GM19240 (cell line): ENCODE data around the gene TLE3.

ENCODE experiments used
- DNase-seq: peaks from one replicate; pipeline ENCODE4 v3.0.0; 2011; ENCODE audit warnings: low spot score; ENCODE audit not compliant: insufficient read length

Gene TLE3

DNA sequence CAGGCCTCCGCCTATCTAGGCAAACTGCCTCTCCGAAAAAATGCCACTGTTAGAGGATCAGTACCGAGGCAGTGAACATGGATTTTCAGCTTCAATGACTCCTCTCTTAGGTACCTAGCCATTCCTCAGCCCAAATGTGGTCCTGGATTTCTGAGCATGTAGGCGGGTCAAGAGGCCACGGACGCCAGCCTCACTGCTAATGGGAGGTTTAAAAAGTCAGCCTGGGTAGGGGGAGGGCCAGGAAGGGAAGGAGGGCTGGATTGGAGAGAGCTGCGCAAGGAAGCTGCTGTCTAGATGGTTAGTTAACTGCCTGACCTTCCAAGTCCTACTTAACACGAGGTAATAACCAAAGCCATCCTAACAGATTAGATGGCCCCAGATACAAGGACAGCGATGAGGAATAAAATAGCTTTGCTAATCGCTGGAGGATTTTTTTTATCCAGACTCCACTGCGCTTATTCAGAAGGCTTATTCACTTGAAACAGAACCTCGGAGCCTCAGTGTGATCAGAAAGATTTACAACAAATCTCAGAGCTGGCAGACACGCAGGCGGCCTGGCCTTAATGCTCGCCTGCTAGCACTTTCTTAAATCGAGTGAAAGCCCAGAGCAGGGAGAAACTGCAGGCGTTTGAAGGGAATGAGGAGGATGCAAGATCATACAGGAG is 34.3 kb downstream of the TLE3 start:
- no peak for DNase-seq

DNA sequence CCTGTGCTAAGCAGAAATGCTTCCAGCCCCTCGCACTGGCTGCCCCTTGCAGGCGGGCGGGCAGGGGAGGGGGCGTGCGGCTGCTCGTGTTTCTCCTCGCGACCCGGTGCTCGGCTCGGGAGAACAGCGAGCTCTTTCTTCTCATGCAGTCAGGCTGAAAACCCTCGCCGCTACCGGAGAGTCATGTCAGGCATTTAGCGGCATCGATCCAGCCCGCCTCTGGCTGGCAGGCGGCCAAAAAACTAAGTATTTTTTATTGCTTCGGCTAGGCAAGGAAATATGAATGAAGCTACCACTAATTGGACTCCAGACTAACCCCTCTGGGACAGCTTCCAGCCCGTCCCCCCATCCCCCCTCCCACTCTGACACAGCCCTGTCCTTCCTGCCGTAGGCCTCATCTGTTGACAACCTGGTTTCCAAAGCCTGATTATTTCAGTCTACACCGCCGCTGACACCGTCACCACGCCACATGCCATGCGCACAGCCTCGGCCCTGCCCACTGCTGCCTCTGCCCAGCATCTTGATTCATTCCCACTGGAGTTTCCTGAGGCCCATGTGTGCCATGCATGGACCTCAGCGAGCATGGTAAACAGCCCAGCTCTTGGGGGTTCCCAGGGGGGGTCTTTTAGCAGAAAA is 35.3 kb downstream of the TLE3 start:
- no peak for DNase-seq

DNA sequence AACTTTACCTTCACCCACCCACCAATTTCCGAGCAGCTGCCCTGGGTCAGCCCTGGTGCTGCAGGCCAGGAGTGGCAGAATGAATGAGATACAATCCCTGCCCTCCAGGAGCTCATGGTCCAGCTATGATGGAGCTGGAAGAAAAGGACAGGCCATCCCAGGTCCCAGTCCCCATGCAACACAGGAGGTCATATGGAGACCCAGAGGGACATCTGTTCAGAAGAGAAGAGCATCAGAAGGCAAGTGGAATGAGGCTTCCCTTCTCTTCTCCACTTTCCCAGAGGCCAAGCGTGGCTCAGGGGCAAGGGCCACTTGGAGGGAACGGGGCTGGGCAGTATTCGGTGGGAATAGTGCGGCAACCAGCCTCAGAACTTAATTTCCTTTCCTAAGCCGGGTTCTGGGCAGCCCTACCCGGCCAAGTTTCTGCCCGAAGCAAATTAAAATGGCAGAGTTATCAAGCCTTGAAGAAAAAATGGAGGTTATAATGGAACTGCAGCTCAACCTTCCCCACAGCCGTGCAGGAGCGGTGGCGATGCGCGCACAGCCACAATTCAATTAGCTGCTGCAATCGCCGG is 35.9 kb downstream of the TLE3 start:
- no peak for DNase-seq

DNA sequence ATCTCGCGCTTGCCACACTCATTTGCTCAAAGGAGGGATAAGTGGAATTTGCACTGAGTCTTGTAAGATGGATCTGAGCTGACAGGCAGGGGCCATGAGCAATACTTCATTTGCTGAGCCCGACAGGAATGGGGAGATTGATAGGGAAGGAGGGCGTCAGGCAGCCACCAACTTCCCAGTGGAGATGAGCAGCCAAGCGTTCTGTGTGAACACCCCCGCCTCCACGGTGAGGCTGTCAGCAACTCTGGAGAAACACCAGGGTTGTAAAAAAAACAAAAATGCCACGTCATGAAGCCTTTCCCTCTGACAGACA is 36.8 kb downstream of the TLE3 start:
- no peak for DNase-seq

DNA sequence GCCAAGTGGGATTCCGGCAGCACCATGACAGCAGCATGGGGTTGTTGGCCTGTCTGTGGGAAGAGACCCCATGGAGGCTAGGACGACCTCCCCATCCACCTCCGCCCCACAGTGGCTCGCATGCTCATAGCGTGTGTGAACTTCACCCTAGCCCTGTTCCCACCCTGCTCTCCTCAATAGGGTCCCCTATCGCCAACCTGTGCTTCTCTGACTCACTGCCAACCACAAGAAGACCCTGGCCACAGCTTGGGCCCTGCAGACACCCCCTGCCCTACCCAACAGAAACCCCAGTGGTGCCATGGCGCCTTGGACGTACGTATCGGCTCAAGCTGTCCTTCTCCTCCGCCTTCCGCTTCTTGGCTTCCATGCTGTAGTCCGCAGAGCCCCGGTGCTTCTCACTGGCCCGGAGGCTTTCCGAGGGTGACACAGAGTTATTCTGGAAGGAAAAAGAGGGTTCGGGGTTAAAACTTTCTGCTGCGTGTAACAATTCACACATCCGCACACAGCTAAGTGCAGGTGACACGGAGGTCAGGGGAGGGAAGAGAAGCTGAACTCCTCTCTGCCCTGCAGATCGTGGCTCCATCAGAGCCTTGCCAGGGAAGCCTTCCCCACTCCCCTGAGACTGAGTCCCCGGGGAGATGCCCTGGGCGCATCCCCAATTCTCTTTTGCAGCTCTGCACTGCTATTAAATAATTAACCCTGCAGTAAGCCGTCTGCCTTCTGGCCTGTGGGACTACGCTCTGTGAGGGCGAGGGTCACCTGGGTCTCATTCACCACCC is 37.3 kb downstream of the TLE3 start:
- DNase-seq, result no peak

DNA sequence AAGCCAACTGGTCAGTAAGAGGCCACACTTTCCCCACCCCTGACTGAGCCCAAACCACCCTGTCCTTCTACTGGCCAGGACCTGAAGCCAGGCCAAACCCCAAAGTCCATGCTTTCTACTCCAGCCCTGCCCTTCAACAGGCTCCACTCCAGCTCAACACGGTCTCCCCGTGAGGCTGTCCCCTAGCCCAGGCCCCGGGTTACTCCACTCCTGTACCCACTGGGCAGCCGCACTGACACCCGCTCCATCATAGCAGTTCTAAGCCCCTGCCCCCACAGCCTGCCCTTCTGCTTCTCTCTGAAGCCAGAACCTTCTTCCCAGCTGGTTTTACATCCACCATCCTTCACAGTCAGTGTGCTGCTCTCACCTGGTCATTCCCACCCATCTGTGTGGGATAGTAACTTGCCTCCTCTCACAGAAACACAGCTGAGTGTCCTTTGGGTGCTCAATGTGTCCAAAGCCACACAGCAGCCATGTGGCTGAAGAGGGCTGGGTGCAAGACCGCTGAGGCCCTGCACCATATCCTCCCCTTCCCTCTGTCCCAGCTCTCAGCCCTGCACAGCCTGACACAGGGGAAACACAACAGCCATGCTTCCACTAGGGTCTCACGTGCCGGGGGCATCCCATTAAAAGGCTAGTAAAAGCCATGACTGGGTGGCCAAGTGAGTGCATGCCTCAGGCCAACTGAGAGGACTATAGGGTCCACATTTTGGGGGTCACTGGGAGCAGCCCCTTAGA is 38.1 kb downstream of the TLE3 start:
- DNase-seq, result no peak

DNA sequence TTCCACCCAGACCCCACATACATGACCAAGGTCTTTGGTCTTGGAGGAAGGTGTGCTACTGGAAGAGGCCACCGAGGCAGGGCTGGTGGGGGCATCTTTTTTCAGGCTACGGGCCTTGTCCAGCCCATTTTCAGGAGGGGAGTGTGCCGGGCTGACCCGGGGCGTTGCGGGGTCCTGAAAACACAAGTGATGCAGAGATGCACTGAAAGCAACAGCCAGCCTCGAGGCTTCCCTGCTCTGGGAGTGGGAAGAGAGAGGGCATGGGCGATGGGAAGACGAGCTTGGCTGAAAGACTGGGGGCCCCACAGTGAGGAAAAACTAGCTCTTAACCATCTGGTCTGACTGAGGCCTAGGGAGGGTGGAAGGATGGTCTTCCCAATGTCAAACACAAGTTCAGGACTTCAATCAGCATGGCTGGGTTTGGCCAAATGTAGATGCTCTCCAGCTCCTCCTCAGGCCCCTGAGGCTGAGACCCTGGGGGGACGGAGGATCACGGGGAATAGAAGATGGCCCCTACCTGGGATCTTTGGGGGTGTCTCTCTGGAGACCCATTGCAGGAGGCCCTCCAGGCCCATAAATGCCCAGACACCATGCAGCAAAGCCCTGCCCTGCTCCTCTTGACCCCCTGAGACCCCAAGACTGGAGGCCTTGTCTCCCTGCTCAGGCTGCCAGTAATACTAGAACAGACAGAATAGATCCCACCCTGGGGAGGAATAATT is 38.9 kb downstream of the TLE3 start:
- DNase-seq, result no peak

DNA sequence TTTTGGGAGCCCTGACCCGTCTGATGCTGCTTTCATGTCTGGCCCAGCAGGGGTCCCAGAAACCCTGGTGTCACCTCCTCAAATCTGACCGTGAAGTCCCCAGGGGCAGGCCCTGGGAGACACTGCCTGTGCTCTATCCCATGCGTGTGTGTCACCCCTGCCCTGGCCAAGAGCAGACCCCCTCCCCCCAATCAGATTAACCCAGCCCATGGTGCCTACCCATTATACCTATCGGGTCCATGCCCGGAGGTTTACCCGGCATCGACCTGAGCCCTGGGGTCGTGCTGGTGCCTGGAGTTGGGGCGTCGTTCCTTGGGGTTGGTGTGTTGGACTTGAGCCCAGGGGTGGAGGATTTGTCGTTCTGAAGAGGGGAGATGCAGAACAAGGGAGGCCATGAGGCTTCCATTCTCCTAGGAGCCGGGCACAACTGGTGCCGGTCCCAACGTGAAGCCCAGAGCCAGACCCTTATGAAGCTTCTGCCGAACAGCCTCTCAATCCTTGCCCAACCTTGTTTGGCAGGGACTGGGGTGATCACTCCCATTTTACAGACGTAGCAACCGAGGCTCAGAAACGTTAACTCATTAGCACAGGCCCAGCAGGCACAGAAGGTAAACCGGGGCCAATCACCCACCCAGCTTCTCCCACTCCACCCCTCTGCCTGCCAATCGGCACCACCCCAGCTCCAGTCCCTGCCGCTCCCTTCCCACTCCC is 39.6 kb downstream of the TLE3 start:
- no peak for DNase-seq

DNA sequence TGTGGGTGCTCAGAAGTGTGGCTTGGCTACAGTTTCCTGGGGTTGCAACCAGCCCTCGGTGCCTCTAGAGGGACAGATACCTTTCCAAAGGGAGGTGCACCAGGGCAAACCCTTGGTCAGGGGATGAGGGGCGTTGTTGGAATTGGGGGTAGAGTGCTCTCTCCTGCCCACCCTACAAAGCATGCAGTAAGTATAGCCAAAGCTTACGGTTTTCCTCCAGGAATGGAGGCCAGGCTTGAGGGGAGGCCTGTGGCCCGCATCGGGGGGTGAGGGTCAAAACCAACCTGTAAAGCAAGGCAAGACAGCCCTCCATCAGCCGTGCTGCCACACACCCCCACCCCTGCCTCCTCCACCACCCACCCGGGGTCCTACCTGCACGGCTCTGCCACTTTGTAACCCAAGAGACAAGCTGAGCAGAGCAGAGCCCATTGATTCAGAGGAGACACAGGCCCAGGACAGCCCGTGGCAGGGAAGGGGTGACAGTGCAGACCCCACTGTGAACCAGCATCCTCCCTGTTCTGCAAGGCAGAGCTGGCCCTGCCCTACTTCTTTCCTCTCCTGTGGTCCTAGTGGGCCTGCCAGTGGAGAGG is 41.5 kb downstream of the TLE3 start:
- no peak for DNase-seq

DNA sequence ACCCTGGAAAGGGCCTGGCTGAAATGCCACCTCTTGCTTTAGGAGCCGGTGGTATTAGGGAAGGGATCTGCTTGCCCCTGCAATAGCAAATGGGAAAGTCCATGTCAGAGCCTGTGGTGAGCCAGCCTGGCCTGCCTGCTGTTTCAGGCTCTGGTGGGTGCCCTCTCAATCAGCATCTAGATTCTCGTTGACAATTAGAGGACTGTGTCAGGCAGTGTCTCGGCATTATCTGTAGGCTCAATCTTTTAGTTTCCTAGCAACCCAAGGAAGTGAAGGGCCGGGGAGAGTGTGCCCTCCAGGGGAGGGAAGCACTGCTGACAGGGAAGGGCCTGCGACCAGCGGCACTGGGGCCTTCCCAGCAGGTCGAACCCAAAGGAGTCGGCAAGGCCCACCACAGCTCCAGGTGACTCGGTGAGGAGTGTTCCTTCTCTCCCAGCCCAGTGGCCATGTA is 42.1 kb downstream of the TLE3 start:
- DNase-seq, result no peak

DNA sequence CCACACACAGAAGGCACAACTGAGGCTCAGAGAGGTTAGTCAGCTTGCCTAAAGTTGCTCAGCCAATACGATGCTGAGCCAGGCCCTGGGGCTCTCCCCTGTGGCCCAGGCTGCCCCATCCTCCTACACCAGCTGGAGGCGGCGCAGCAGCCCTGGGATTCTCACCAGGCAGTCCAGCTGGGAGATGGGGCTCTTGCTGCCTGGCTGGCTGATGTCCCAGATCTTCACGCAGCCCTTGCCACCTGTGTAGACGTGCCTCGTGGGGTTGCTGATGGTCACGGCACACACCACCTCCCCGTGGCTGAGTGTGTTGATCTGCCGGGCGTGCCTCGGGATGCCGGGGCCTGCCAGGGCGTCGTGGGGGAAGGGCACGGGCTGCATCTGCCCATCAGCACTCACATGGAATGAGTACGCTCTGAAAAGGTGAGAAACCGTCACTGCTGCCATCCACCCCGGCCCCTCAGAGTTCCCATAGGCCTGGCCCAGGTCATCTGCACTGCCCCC is 42.8 kb downstream of the TLE3 start:
- DNase-seq, result no peak

DNA sequence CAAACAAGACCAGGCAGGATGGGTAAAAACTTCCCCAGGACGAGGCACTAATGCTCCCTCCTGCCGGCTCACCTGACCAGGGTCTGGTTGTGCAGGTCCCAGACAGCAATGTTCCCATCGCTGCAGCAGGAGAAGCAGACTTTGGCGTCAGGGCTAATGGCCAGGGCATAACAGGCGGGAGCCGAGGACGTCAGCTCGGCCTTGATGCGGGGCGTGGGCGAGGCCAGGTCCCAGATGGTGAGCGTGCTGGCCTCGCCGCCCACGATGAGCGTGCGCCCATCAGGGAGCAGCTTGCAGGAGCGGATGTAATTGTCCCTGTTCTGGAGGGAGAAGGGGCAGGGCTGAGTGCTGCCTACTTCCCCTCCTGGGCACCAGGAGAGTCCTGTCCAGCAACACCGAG is 43.4 kb downstream of the TLE3 start:
- DNase-seq, result no peak

DNA sequence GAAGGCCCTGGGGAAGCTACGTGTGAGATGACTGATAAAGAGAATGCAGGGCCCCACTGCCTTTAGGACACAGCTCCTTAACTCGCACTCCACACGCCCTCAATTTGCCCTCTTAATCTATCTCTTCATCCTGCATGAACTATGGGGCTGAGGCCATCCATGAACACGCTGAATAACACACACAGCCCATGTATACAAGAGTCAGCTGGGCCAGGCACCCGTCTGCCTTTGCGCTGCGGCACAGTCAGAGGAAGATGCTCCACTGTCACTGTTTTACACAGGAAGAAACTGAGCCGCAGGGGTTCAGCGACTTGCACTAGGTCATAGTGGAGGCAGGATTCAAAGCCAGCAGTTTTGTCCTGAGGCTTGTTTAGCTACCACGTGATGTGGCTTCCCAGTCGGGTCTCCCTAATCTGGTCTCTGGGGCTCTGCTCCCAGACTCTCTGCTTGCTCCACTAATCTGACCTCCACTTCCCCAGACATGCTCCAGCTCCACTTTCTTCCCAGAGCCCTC is 43.9 kb downstream of the TLE3 start:
- no peak for DNase-seq

DNA sequence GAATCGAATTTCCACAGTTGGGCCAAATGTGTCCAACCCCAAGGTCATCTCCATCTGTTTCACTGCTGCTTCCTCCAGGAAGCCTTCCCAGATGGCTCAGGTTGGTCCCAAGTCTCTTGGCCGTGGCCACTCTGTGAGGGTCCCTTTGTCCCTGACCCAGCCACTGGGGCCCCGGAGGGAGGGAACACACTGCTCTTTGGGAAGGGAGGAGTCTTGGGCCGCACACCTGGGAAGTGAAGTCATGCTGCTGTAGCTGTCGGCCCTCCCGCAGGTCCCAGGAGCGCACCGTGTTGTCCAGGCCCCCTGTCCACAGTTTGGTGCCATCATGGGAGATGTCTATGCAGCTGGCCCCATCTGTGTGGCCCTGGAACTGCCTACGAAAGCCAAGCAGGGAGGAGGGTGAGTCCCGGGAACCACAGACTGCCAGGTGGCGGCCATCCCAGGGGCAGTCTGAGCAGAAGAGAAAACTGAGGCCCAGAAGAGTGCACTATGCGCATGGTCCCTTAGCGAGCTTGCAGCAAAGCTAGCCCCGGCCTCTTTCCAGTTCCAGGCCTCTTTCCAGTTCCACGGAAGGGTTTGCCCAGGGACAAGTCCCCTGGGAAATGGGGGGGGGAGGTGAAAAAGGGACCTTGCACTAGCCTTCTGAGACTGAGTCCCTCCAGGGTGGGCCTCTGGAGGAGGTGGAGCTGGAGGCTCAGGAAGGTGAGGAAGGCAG is 44.6 kb downstream of the TLE3 start:
- no peak for DNase-seq

DNA sequence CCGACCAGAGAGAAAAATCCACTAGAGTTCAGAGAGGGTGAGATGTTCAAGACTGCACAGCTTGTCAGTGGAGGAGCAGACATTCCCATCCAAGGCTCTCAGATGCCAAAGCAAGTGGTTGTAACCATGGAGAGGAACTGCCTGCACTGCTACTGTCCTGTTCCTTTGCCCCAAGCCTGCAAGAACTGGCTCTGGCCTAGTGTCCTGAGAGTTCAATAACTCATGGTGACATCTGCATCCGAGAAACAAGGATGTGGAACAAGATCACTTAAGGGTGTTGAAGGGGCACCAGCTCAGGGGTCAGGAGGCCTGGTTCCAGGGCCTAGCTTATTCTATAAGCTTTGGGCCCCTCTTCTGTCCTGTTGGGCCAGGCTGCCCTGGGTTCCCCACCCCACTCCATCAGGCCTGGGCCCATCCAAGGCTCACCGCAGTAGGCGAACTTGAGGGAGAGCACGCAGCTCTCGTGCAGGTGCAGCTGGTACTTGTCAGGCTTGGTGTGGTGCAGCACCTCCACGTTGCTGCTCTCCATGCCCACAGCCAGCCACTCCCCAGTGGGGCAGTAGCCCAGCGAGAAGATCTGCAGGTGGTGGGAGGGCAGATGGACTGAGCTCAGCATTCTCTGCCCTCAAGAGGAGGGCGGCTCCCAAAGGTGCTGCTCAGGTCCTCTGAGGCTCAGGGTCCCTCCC is 45.6 kb downstream of the TLE3 start:
- DNase-seq, result no peak

DNA sequence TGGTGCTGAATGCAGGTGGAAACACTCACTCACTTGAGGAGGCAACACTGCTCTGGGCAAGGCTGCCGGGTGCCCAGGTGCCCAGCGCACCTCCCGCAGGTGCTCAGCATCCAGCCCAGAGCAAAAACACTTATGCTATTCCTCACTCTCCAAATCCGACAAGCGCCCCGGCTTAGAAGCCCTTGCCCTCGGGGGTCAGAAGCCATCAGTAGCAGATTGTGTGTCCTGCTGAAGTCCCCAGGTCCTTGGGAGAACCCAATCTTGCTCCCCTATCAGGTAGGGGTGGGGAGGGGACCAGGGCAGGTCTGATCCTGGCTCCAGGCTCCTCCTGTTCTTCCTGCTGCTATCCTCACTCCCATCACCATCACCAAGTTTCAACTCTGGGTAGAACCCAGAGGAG is 46.7 kb downstream of the TLE3 start:
- no peak for DNase-seq

DNA sequence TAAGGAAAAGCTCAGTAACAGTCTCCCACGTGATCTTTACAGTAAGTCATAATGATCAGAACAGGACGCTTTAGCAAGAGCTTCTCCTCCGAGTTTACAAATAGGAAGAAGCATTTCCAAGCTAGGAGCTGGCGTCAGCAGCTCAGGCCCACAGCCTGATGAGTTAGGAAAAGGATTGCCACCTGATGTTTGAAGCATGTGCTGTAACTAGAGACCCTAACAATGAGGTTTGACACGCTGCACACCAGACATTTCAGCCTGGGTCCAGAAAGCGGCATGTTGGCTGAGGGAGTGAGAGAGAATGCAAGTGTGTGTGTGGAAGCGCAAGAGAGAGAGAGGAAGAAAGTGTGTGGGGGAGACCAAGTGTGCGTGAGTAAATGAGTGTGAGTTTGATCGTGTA is 47.3 kb downstream of the TLE3 start:
- no peak for DNase-seq

DNA sequence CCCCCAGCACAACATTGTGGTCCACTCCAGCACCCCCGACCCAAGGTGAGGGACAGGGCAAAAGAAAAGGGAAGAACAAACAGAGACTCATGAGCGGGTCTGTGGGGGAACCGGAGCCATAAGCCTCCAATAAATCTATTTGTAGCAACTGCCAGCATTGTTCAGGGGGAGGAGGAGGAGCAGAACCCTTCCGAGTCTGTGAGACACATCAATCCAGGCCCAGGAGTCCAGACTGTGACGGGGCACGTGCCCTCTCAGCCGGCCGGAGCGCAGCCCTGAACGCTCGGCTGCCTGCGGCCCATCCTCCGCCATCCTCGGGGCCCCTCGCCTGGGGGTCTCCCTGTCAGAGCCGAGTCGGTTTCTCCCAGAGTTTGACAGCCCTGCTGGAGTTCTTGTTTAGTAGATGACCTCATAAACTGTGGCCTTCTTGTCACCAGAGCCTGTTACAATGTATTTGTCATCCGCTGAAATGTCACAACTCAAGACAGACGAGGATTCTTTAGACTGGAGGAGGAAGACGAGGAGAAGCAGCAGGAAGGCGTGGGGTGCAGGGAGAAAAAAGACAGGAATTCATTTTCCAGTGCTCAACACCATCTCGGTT is 47.9 kb downstream of the TLE3 start:
- DNase-seq, result no peak
